ENCODE data around the gene MAP3K6.

Gene MAP3K6

DNA sequence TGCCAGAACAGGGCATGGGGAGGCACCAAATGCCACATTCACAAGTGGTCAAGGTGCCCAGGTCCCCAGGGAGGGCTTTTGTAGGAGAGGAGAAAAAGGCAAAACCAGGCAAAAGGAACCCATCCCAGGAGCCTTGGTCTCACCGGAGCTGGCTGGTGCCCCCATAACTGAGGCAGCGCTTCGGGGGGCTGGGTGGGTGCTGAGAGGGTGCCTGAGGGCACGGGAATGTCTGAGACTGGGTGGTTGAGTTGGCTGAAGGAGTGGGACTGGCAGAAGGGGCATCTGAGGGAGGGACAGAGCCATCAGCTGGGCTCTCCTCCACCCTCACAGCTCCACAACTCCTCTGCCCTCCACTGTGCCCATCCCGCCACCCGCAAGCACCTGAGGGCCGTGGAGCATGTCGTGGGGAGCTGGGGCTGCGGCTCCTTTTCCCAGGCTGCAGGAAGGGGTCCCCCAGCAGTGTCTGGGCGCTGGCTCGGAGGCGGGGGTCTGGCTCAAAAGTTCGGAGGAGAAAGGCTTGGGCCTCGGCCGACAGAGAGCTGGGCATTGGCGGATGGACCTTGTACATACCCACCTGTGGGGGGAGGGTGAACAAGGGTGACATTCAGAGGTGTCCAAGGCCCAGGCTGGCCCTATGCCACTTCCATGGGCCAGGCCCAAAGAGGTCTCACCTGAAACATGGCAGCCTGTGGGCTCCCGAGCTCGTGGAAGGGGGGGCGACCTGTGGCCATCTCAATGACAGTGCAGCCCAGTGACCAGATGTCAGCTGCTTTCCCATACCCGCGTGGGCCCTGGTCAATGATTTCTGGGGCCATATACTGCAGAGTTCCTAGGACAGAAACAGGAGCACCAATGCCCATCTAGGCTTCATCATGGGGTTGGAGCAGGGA, 8.5 kb downstream of the MAP3K6 start:
- DNase-seq (ENCODE audit: low read depth in 1 of 2, low spot score in 1 of 2) = no peak

DNA sequence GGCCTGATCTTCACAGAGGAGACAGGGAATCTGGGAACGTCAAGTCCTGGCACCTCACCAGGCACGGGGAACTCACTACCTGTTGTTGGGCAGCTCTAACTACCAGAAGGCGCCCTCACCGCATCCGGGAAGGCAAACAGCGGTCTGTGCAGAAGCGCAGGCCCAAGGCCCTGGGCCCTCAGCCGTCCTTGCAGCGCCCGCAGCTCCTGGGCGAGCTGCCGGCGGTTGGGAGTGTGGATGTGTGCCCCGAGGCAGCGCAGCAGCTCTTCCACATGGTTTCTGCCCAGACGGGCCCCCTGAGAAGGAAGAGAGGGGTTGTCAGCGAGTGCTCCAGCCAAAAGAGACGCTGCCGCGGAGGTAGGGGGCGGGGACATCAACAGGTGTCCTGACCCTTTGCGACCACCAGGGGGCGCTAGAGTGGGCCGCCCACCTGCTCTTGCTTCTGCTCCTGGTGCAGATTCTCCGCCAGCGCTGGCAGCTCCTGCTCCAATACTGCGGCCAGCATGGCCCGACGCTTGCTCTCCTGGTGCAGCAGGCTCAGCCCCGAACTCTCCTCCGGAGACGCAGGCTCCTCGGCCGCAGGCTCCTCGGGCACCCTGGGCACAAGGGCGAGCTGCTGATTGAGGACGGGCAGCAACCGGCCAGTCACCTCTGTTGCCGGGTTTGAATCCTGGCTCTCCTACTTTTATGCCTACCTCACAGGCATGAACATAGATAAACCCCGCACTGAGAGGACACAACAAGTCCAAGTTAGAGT, 9.3 kb downstream of the MAP3K6 start:
- DNase-seq (ENCODE audit: low read depth in 1 of 2, low spot score in 1 of 2) = peak; percentile 68 to 75

DNA sequence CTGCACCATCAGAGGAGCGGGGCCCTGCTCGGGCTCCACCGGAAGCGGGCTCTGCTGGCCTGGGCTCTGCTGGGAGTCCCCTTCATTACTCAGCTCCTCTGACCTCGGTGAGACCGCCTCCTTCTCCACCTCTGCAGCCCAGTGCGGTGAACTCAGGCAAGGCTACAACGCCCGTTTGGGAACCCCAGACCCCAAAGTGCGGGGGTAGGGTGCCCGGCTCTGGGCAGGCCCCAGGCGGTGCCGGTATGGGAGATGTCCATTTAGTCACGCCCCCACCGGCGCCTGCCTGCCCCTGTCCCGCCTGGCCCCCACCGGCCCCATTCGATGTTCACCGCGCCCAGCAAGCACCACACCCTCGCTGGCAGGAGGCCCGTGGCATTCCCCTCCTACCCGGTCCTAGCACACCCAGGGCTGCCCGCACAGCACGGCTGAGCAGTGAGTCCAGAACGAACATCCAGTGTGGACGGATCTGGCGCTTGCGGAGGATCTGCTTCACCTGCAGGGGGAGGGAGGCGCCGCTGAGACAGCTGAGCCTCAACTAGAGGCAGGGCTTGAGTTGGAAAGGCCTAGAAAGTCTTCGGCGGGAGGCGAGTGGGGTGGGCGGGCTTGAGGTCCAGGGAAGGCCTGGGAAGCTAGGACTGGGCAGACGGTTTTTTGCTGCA, 10.0 kb downstream of the MAP3K6 start:
- no peak for DNase-seq (ENCODE audit: low read depth in 1 of 2, low spot score in 1 of 2)

DNA sequence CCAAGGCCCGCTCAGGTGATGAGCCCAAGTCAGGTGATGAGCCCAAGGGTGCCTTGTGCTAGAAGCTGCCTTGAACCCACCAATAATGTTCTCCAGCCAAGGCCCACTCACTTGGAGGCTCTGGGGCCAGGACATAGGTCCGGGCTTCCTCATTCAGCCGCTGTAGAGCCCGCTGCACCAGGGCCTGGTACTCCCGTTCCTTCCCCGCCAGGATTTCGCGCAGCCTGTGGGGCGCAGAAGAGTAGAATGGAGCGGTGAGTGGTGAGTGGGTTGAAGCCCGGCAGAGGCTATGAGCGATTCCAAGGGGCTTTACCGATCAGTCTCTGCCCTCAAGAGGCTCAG, 10.5 kb downstream of the MAP3K6 start:
- DNase-seq (ENCODE audit: low read depth in 1 of 2, low spot score in 1 of 2) = no peak

DNA sequence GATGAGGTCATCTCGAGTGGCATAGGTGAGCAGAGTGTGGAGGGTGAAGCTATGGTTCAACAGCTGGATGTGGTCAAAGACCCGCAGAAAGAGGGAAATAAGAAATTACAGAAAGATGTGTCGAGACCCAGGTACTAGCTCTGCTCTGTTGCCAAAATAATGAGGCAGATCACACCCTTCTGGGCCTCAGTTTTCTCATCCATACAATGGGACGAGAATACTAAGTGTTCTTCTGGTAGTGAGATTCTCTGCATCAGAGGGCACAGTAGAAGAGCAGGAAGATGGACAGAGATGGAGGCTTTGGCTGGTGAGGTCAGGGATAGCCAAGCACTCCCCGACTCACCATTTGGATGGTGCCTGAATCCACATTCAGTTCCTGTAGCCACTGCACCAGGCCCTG, 11.1 kb downstream of the MAP3K6 start:
- no peak for DNase-seq (ENCODE audit: low read depth in 1 of 2, low spot score in 1 of 2)

DNA sequence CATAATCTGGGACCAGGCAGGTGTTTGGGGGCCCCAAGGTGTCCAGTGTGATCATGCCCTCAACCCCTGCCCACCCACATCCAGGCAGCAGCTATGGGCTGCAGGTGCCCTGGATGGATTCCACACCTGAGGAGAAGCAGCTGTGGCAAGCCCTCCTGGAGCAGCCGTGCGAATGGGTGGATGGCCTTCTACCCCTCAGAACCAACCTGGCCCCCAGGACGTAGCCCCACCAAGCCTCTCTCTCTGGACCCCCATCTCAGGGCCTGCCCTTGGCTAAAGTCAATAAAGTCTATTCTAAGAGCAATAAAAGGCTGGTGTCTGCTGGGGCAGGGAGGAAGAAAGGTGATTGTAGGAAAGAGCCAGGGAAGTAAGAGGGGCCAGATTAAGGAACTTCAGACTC, 13.1 kb downstream of the MAP3K6 start:
- DNase-seq (ENCODE audit: low read depth in 1 of 2, low spot score in 1 of 2) = no peak

DNA sequence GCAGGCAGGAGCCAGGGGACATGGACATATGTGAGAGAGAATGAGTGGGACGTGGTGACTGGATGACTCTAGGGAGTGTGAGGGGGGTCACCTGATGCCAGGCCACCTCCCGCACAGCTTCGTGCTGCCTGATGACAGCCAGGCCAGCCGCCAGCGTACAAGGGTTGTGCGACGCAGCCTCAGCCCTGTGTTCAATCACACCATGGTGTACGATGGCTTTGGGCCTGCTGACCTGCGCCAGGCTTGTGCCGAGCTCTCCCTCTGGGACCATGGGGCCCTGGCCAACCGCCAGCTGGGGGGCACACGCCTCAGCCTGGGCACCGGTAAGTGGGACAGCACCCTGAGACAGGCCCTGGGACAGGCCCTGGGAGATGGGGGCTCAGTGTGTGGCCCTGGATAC, 13.6 kb downstream of the MAP3K6 start:
- DNase-seq (ENCODE audit: low read depth in 1 of 2, low spot score in 1 of 2) = no peak

DNA sequence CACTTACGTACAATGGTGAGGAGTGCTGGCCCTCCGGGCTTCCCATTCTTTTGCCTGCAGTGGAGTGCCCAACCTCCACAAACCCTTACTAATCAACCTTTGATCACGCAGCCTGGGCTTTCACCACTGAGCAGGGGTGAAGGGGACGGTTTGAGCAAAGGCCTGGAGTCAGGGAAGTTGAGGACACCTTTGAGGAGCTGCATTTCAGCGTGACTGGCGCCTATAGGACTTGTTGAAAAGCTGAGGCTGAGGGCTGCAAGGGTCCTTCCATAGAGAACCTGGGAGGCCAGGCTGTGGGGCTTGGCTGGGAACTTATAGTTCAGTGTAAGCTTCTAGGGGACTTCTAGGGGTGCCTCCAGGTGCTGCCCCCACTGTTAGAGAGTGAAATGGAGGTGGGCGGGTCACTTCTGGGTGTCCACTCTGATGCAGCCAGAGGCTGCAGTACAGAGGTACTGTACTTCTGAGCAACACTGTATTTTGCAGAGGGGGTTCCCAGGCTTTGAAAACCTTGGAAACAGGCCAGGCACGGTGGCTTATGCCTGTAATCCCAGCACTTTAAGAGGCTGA, 15.1 kb downstream of the MAP3K6 start:
- no peak for DNase-seq (ENCODE audit: low read depth in 1 of 2, low spot score in 1 of 2)

DNA sequence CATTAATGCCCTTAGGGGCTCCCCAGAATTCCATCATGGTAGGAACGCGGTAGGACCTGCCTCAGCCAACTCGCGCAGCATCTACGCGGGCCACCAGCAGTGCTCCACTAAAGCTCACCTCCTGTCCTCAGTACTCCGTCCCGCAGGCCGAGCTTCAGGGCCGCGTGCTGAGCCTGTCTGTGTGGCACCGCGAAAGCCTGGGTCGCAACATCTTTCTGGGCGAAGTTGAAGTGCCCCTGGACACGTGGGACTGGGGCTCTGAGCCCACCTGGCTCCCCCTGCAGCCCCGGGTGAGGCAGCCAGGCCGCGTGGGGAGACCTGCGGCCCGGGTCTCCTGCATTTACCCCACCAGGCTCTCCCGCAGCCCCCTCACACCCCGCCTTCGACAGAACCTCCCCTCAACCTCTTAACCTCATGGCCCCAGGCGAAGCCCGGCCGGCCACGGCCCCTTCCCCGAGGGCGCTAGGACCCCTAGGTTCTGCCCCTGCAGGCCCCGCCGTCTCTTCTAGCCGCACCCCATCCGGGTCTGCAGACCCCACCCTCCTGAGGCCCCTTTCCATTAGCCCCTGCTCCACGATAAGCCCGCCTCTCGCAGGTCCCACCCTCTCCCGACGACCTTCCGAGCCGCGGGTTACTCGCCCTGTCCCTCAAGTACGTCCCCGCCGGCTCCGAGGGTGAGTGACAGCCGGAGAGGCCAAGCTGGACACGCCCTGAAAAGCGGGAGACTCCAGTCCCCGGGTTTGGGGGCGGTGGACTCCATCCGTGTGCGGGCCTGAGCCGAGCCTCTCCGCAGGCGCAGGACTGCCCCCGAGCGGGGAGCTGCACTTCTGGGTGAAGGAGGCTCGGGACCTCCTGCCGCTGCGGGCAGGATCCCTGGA, 15.9 kb downstream of the MAP3K6 start:
- DNase-seq (ENCODE audit: low read depth in 1 of 2, low spot score in 1 of 2) = no peak

DNA sequence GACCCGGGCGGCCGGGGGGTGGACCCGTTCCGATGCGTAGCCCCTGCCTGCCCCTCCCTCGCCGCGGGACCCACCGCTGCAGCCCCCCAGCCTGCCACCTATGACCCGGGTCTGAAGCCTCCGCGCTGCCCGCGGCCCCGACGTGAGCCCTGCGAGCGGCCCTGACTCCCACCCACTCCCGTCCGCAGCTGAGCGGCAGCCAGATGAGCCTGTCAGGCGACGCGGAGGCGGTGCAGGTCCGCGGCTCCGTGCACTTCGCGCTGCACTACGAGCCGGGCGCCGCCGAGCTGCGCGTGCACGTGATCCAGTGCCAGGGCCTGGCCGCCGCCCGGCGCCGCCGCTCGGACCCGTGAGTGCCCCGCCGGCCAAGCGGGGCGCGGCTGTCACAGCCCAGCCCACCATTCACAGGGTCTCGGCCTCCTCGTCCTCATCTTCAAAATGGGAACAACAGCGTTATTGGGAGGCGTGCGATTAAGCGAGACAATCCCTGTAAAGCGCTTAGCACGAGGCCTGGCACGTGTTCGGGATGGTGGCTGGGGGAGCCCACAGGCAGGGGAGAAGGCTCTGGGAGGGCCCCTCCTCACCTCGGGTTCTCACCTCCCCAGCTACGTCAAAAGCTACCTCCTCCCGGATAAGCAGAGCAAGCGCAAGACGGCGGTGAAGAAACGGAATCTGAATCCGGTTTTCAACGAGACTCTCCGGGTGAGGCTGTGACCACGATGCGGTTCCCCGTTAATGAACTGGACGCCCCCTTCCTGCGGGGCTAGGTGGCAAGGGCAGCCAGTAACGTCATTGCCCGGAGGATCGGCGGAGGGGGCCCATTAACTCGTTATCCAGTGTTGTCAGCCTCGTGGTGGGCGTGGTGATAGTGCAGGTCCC, 16.7 kb downstream of the MAP3K6 start:
- no peak for DNase-seq (ENCODE audit: low read depth in 1 of 2, low spot score in 1 of 2)

DNA sequence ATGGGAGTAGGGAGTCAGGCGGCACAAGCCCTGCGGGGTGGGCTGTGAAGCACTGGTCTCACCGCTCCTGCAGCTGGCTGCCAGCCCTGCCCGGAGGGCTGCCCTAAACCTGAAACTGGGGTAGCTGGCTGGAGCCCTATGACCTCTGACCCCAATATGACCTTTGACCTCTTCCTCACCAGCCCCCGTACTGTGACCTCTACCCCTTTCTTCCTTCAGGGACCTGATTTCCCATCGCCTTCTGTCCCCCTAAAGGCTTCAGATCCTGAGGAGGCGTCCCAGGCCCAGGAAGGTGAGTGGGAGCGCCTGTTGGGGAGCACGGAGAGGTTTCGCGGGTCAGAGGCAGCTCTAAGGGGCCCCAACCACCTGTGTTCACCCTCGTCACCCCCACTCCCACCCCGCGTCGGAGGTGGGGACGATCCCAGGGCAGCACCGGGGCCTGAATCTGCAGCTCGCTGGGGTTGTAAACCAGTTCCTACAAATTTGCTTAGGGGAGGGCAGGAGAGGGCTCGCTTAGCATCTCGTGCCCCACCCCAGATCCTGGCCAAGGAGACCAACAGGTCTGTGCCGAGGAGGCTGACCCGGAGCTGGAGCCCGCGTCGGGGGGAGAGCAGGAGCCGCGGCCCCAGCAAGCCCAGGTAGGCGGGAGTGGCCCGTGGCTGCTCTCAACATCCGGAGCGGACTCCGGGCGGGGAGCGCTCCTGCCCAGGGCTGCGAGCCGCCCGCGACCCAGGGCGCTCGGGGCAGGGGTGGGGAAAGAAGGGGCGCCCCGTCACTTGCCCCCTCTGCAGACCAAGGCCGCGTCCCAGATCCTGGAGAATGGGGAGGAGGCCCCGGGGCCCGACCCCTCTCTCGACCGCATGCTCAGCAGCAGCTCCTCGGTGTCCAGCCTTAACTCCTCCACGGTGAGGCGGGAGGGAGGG, 17.6 kb downstream of the MAP3K6 start:
- no peak for DNase-seq (ENCODE audit: low read depth in 1 of 2, low spot score in 1 of 2)

DNA sequence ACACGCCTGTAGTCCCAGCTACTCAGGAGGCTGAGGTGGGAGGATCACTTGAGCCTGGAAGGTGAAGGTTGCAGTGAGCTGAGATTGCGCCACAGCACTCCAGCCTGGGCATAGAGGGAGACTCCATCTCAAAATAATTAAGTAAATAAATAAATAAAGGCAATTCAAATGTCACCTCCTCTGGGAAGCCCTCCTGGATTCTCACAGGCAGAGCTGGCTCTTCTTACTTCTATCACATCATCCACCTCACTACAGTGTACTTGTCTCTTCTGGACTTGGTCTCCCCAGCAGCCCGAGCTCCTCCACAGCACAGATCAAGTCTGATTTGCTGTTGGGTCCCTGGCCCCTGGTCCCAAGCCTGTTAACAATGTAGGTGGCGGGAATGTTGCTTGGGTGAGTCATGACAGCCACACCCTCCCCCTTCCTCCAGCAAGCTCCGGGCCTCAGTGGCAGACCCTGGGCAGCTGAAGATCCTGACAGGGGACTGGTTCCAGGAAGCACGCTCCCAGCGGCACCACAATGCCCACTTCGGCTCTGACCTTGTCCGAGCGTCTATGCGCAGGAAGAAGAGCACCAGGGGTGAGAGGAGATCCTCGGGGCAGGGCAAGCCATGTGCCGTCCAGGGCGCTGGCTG, 19.7 kb downstream of the MAP3K6 start:
- no peak for DNase-seq (ENCODE audit: low read depth in 1 of 2, low spot score in 1 of 2)

DNA sequence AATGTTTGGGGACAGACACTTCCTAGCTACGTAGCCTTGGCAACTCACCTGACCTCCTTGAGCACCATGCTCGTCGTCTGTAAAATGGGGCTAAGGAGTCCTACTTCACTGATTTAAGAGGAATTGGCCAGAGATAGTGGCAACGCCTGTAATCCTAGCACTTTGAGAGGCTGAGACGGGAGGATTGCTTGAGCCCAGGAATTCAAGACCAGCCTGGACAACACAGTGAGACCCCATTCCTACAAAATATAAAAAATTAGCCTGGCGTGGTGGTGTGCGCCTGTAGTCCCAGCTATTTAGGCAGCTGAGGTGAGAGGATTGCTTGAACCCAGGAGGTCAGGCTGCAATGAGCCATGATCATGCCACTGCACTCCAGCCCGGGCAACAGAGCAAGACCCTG, 20.4 kb downstream of the MAP3K6 start:
- no peak for DNase-seq (ENCODE audit: low read depth in 1 of 2, low spot score in 1 of 2)

DNA sequence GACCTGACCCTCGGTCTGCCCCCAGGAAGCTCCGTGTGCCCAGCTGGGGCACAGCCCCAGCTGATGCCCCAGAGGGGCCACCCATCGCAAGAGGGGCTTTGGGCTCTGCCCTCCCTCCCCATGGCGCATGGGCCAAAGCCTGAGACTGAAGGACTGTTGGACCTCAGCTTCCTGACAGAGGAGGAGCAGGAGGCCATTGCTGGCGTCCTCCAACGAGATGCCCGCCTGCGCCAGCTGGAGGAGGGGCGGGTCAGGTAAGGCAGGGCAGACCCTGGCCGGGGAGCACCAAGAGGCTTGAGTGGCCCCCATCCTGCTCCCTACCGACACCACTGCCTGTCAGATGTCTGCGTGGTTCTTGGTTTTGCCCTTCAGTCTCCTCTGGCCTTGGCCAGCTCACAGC, 21.5 kb downstream of the MAP3K6 start:
- DNase-seq (ENCODE audit: low read depth in 1 of 2, low spot score in 1 of 2) = no peak

DNA sequence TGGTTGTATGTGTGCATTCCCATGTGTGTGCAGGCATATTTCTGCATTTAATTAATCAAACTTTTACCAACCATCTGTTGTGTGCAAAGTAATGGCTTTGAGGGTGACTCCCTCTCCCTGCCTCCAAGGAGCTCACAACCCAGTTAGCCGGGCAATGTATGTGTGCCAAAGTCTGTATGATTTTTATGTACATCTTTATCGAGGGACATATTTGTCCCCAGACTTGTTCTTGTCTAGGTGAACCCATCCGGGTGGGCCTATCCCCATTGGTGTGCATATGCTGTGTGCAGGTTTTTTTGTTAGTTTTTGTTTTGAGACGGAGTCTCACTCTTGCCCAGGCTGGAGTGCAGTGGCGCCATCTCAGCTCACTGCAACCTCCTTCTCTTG, 23.1 kb downstream of the MAP3K6 start:
- no peak for DNase-seq (ENCODE audit: low read depth in 1 of 2, low spot score in 1 of 2)

DNA sequence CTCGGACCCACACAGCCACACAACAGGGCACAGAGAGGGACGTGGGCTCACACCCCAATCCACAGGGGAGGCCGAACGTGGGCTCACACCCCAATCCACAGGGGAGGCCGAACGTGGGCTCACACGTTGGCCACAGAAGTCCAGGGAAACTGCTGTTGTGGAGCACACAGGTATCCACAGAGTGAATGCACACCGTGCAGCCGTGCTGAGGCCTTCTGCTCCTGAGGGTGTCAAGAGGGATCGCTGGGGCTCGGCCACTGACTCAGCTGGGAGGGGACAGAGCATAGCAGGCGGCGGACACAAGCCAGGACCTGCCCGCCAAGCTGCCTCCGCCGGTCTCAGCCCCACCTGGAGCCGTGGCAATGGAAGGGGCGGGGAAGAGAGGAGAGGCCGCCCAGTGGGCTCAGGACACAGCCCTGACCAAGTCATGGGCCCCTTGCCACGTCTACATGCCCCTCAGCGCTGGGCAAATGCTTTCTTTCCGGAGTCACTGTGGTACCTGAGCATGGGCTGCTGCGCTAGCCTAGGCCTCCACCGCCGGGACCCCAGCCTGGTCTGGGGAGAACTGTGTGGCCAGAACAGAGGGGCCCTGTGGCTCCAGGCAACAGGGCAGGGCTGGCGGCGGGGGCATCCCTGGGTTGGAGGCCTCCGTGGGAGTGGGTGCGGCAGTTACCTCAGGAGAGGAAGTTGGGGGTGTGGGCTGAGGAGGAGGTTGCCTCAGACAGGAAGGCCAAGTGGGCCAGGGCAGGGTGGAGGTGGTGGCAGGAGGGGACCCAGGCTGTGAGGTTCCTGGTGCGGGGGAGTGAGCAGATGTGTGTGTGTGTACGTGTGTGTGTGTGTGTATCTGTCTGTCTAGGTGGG, 23.8 kb downstream of the MAP3K6 start:
- DNase-seq (ENCODE audit: low read depth in 1 of 2, low spot score in 1 of 2) = peak in 1 of 2 donors; percentile 55

DNA sequence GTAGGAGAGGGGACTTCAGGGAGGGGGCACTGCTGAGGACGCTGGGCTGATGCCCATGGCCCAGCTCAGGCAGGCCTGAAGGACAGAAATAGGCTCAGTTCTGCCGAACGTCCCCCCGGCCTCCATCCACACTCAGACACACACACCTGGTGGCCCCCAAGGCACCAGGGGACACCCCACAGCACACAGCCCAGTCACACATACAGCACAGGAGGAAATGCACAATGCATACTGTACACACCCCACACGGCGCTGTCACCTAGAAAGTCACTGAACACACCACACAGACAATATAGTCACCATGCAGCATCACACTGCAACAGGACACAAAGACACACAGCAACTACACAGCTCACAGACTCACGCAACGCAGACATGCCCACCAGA, 24.4 kb downstream of the MAP3K6 start:
- no peak for DNase-seq (ENCODE audit: low read depth in 1 of 2, low spot score in 1 of 2)

Measured in stimulated activated CD4-positive, alpha-beta T cell treated with anti-CD3 and anti-CD28 coated beads, Interleukin-15, amount 100 ng/mL, for 1 hour (primary cell).